COR-L47 (cell line): Measurements from ENCODE around the gene CFAP77.

ENCODE experiments used
- DNase-seq: peaks from one replicate; lab custom pipeline; 2025; lab: John Stamatoyannopoulos, UW

CFAP77 gene

DNA sequence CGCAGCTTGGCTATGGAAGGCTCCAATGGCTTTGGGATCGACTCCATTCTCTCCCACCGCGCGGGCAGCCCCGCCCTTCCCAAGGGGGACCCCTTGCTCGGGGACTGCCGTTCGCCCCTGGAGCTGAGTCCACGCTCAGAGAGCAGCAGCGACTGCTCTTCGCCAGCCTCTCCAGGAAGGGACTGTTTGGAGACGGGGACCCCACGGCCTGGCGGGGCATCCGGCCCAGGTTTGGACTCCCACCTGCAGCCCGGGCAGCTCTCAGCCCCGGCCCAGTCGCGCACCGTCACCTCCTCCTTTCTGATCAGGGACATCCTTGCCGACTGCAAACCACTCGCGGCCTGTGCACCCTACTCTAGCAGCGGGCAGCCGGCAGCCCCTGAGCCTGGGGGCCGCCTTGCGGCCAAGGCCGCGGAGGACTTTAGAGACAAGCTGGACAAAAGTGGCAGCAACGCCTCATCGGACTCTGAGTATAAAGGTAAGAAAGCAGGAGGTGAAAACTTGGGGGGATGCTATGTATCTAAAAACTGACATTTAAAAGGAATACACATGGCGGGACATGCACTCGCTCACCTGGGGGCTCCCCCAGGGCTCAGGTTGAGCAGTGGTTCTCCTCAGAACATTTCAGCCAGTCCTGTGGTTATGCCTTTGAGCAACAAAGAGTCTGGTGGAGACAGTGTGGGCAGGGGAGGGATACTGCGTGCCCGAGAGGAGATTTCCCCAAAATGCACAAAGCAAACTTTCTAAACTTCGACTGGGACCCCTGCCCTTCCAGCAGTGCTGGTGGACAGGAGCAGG is 173.0 kb downstream of the CFAP77 start:
- DNase-seq: no peak

GRCh38 chr9:132583584-132584304 is 173.7 kb downstream of the CFAP77 start:
- DNase-seq: no peak

- no peak for DNase-seq
Measured at GRCh38 chr9:132584601-132585560, 174.9 kb downstream of the CFAP77 start.

GRCh38 chr9:132585954-132586829 is 176.2 kb downstream of the CFAP77 start:
- no peak for DNase-seq

GRCh38 chr9:132586830-132587591 is 177.0 kb downstream of the CFAP77 start:
- DNase-seq: no peak

- DNase-seq: no peak
Measured at GRCh38 chr9:132587592-132587955, 177.6 kb downstream of the CFAP77 start.

GRCh38 chr9:132588098-132588497 is 178.1 kb downstream of the CFAP77 start:
- DNase-seq: no peak

DNA sequence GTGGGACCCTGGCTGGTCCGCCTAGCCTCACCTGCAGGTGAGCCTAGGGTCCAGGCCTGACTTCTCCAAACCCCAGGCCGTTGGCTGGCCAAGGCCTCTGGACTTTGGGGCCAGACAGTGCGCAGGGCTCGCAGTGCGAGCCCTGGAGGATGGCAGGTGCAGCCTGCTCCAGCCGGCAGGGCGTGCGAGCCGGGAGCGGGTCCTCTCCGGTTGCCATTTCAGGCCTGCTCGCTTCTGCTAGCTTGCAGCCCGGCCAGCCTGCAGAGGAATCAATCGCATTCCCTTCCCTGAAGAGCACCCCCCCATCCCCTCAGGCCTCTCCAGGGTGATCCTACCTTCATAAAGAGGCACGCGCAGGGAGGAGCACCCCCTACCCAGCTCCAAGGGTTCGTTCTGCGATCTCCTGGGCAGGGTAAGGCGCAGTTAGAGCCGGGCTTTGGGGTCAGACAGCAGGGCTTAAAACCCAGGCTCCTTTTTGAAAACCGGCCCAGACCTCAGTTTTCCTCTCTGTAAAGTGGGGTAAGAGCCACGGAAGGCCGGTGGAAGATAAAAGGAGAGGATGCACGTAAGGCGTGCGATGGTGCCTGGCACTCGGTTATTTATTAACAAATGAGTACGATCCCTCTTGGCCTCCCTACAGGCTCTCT is 178.6 kb downstream of the CFAP77 start:
- no peak for DNase-seq

DNA sequence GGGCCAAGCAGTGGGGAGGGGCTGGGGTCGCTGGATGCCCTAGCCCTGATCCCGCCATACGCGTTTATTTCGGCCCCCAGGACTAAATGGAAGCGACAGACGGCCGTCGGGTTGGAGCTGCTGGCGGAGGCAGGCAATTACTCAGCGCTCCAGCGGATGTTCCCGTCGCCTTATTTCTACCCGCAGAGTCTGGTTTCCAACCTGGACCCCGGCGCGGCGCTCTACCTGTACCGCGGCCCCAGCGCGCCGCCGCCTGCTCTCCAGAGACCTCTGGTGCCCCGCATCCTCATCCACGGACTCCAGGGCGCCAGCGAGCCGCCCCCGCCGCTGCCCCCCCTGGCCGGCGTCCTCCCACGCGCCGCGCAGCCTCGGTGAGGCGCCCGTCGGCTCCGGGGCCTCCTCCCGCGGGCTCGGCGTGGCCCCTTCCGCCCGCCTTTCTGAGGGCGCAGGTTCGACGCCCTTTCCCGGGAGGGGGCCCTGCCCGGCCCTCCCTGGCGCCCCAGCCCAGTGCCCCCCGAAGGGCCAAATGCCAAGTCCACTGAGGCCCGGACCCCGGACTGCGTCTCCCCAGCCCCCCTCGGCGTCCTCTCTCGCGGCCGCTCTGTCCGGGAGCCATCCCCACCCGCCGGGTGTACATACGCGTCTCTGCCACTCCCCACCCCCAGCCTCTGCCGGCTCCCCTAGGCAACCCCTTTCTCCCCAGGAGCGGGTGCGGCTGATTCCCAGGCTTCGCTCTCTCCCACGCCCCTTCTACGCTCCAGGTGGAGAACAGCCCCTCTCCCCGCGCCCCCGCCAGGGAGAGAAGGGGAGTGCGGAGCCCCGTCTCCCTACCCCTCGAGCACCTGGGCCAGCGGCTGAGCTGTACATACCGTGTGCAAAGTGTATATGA is 179.4 kb downstream of the CFAP77 start:
- no peak for DNase-seq

GRCh38 chr9:132590037-132590317 is 180.0 kb downstream of the CFAP77 start:
- DNase-seq: no peak

- DNase-seq: no peak
Measured at GRCh38 chr9:132590318-132591182, 180.5 kb downstream of the CFAP77 start.

DNA sequence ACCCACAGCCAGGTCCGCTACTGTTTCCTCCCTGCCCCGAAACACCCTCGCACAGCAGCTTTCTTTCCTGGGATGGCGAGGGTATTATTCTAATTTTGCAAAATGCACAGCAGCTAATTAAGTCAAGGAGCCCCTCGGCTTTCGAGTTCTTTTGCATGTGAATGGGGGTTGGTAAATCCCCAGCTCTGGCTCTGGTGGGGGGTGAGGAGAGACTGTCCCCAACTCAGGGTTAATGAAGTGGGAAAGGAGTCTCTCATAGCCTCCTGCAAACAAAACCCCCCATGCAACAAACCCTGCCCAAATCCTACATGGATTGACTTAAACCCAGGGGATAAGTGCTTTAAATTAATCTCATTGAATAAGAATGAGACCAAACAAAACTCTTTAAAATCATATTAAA is 181.2 kb downstream of the CFAP77 start:
- no peak for DNase-seq

- DNase-seq: no peak
Measured at GRCh38 chr9:132591751-132592314, 181.8 kb downstream of the CFAP77 start.

- DNase-seq: no peak
Measured at GRCh38 chr9:132592451-132592850, 182.4 kb downstream of the CFAP77 start.

DNA sequence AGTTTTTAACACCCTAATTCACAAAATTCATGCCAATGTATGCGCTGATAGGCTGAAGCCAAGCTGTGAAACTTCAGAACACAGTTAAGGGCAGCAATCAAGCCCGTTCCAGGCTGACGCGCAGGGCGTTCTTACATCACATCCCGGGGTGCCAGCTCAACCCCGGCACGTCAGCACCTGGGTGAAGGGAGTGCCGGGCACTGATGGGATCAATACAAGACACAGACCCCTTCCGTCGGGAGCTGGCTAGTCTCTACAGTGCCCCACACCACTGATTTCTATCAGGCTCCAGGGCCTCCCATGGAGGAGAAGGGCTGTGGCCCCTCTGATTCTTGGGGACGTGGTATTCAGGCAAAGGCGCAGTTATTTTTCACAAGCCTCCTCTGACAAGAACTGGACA is 184.4 kb downstream of the CFAP77 start:
- no peak for DNase-seq

DNA sequence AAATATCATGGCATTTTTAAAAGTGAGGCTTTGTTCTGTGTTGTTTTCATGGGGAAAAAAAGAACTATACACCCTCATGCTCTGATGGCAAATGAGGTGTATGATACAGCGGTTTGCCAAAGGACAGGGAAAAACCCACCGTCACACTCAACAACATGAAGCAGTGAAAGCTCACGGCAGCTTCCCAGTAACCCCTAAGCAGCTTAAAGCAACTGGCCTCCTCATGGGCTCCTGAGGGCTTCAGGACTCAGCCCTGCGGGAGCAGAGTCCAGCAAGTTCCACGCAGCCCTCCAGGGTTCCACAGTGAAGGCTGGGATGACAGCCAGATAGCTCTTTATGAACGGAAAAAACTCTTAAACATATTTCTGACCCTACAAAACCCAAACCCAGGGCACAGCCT is 185.3 kb downstream of the CFAP77 start:
- no peak for DNase-seq

DNA sequence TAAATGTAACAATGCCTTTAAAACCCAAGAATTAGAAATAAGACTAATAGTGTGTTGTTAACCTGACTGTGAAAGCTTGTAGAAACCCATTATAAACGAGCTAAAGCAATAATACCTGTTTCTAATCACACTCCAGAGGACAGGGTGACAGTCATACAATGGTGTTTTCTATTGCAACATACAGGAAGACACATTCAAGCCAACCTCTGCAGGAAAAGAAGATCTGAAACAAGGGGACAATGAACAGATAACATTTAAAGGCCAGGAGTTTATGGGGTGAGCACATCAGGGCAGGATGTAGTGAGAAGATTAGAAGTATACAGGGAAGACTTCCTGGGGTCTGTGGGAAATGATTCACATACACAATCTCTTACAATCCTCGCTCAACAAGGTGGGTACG is 186.2 kb downstream of the CFAP77 start:
- DNase-seq: no peak
